ENCODE data around the gene MFN2. TPM values are rescaled to one million over a fixed set of nuclear protein-coding genes. Genes with fewer than 3 reads are reported as not detected.

The MFN2 gene
- total RNA-seq, 1 experiment from 2014 or later = 73.9 TPM

GRCh38 chr1:12021616-12022015 is 41.4 kb downstream of the MFN2 start:
- no peaks in the 10 kb centered on the region for H3K4me1 Mint-ChIP-seq (ENCODE audit: low read depth, unreplicated experiment)
- no peak overlapping the region for H3K4me3 Mint-ChIP-seq (ENCODE audit: unreplicated experiment)
- no peaks in the 10 kb centered on the region for H3K9me3 Mint-ChIP-seq (ENCODE audit: unreplicated experiment)
- TF ChIP-seq CTCF (IDR thresholded peaks at IDR 0.05; ENCODE audit: insufficient read depth in 1 of 2, low read depth in 1 of 2, low read length in 1 of 2, severe bottlenecking in 1 of 2, unreplicated experiment in 1 of 2) = no peak
- no peaks in the 10 kb centered on the region for H3K4me1 ChIP-seq
- H3K36me3 ChIP-seq (ENCODE audit: control insufficient read depth, insufficient read depth, low read length) = peaks cover 4% of the 10 kb centered on the region
- ChIA-PET CTCF (no interaction called here), POLR2A (no interaction called here)
- no peaks in the 10 kb centered on the region for H3K27me3 Mint-ChIP-seq (ENCODE audit: insufficient read depth, unreplicated experiment)
- intact Hi-C loops (cut with micrococcal nuclease; ENCODE audit: unreplicated experiment) = no loop called here
- TSS peak; percentile 8 for BruUV-seq (replicated peaks)
- H3K36me3 Mint-ChIP-seq (ENCODE audit: insufficient read depth, unreplicated experiment) = peaks cover 32% of the 10 kb centered on the region
- DNase-seq = no peak
- no peaks in the 10 kb centered on the region for H3K27me3 ChIP-seq (replicated peaks; ENCODE audit: control insufficient read depth, insufficient read depth, low read length)
- H3K27ac Mint-ChIP-seq (ENCODE audit: unreplicated experiment) = no peak overlapping the region
- H3K9me3 ChIP-seq = no peaks in the 10 kb centered on the region
- H3K4me3 ChIP-seq (ENCODE audit: low read depth, low read length) = no peak overlapping the region

GRCh38 chr1:12022036-12022435 is 41.8 kb downstream of the MFN2 start:
- Histone ChIP-seq H3K4me3 (ENCODE audit: low read depth, low read length) (no peak overlapping the region), H3K9me3 (no peaks in the 10 kb centered on the region), H3K27me3 (replicated peaks; ENCODE audit: control insufficient read depth, insufficient read depth, low read length) (no peaks in the 10 kb centered on the region), H3K4me1 (no peaks in the 10 kb centered on the region), H3K36me3 (ENCODE audit: control insufficient read depth, insufficient read depth, low read length) (peaks cover 4% of the 10 kb centered on the region)
- intact Hi-C loops (cut with micrococcal nuclease; ENCODE audit: unreplicated experiment) = no loop called here
- no TSS peak for BruUV-seq (replicated peaks)
- no peaks in the 10 kb centered on the region for H3K9me3 Mint-ChIP-seq (ENCODE audit: unreplicated experiment)
- ChIA-PET CTCF (no interaction called here), POLR2A (no interaction called here)
- H3K27me3 Mint-ChIP-seq (ENCODE audit: insufficient read depth, unreplicated experiment) = no peaks in the 10 kb centered on the region
- DNase-seq = no peak
- no peak for TF ChIP-seq CTCF (IDR thresholded peaks at IDR 0.05; ENCODE audit: insufficient read depth in 1 of 2, low read depth in 1 of 2, low read length in 1 of 2, severe bottlenecking in 1 of 2, unreplicated experiment in 1 of 2)
- no peak overlapping the region for H3K27ac Mint-ChIP-seq (ENCODE audit: unreplicated experiment)
- no peak overlapping the region for H3K4me3 Mint-ChIP-seq (ENCODE audit: unreplicated experiment)
- no peaks in the 10 kb centered on the region for H3K4me1 Mint-ChIP-seq (ENCODE audit: low read depth, unreplicated experiment)
- peaks cover 32% of the 10 kb centered on the region for H3K36me3 Mint-ChIP-seq (ENCODE audit: insufficient read depth, unreplicated experiment)

GRCh38 chr1:12026586-12026985 is 46.3 kb downstream of the MFN2 start:
- intact Hi-C loops (cut with micrococcal nuclease; ENCODE audit: unreplicated experiment) = no loop called here
- POLR2A ChIA-PET = interaction anchor here (0.6 kb wide), 1 partner anchor 7 kb away, joined by 7 read pairs; the partner anchor contains the start of gene MIIP
- Histone ChIP-seq H3K4me3 (ENCODE audit: low read depth, low read length) (no peak overlapping the region), H3K4me1 (no peaks in the 10 kb centered on the region), H3K9me3 (no peaks in the 10 kb centered on the region), H3K36me3 (ENCODE audit: control insufficient read depth, insufficient read depth, low read length) (peaks cover 4% of the 10 kb centered on the region), H3K27me3 (replicated peaks; ENCODE audit: control insufficient read depth, insufficient read depth, low read length) (no peaks in the 10 kb centered on the region)
- H3K4me1 Mint-ChIP-seq (ENCODE audit: low read depth, unreplicated experiment) = no peaks in the 10 kb centered on the region
- H3K4me3 Mint-ChIP-seq (ENCODE audit: unreplicated experiment) = no peak overlapping the region
- no peaks in the 10 kb centered on the region for H3K9me3 Mint-ChIP-seq (ENCODE audit: unreplicated experiment)
- DNase-seq = no peak
- no peak for TF ChIP-seq CTCF (IDR thresholded peaks at IDR 0.05; ENCODE audit: insufficient read depth in 1 of 2, low read depth in 1 of 2, low read length in 1 of 2, severe bottlenecking in 1 of 2, unreplicated experiment in 1 of 2)
- CTCF ChIA-PET = no interaction called here
- no peaks in the 10 kb centered on the region for H3K27me3 Mint-ChIP-seq (ENCODE audit: insufficient read depth, unreplicated experiment)
- no TSS peak for BruUV-seq (replicated peaks)
- peaks cover 38% of the 10 kb centered on the region for H3K36me3 Mint-ChIP-seq (ENCODE audit: insufficient read depth, unreplicated experiment)
- no peak overlapping the region for H3K27ac Mint-ChIP-seq (ENCODE audit: unreplicated experiment)

Measured in Caco-2 (cell line).